ENCODE results near the gene INAFM2.

Gene INAFM2

DNA sequence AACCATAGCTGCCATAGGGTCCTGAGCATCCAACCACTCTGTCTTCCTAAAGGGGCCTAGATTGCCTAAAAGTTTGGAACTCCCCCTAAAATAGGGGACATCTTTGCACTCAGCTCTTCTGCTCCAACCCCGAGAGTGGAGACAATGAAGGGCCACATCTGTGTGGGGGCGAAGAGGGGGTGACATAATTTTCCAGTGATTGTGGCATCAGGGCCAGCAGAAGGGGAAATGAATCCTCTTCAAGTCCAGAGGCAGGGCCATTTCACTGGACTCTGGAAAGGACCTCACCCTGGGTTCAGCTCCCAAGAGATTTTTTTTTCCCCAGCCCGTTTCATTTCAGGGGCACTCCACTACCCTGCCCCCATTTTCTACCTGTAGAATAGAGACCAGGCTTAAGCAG, 36.0 kb upstream of the INAFM2 start:
- no peak for DNase-seq (ENCODE audit: low read depth in 4 of 4, low spot score in 1 of 4)

DNA sequence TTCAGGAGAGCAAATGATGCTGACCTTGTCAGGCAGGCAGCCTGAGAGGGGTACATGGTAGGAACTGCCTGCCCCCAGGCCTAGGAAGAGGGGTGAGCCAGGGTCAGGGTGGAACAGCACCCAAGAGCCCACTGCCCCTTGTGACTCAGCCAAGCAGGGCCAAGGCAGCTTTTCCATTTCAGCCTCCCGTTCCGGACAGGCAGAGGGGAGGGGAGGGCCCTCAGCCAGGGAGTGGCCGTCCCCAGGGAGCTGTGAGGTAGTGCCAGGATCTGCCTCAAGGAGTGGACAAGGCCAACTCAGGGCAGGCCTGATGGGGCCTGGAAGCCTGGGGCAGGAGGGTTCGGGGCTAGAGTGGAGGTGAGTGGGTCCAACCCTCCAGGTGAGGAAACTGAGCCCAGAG, 35.5 kb upstream of the INAFM2 start:
- no peak for DNase-seq (ENCODE audit: low read depth in 4 of 4, low spot score in 1 of 4)

DNA sequence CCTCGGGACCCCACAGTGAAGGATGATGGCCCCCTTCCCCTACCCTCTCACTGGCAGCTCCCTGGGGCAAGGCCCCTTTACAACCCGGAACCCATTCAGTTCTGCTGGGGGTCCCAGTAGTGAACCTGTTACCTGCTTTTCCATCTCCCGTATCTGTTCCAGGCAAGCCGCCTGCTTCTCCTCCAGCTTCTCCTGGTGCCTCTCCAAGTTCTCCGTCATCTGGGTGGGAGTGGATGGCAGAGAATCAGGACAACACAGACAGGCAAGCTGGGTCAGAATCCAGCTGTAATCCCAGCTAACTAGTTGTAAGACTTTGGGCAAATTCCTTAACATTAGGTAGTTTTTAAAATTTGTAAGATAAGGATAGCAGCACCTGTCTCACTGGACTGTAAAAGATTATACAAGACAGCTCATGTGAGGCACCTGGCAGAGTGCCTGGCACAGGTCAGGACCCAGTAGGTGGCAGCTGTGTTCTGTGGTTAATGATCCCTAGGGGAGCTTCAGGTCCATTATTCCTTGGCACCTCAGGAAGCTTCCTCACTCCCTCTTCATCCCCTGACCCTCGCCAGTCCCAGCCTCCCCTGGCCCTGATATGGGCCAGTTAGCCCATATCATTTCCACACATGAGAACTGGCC, 34.2 kb upstream of the INAFM2 start:
- no peak for DNase-seq (ENCODE audit: low read depth in 4 of 4, low spot score in 1 of 4)

DNA sequence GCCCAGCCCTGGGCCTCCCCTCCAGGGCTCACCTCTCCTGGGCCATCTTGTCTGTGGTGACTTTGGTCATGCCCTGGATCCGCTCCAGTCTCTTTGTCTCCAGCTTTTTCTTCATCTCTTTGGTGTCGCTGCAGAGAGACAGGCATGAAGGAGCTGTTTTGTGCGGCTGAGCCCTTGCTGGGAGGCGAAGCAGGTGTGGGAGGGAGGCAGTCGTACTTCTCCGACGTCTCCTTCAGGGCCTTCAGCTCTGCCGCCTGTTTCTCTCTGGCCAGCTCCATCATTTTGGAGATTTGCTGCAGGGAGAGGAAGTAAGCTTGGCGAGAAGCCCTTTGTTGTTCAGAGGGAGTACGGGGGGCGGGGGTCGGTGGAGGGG, 33.0 kb upstream of the INAFM2 start:
- no peak for DNase-seq (ENCODE audit: low read depth in 4 of 4, low spot score in 1 of 4)

DNA sequence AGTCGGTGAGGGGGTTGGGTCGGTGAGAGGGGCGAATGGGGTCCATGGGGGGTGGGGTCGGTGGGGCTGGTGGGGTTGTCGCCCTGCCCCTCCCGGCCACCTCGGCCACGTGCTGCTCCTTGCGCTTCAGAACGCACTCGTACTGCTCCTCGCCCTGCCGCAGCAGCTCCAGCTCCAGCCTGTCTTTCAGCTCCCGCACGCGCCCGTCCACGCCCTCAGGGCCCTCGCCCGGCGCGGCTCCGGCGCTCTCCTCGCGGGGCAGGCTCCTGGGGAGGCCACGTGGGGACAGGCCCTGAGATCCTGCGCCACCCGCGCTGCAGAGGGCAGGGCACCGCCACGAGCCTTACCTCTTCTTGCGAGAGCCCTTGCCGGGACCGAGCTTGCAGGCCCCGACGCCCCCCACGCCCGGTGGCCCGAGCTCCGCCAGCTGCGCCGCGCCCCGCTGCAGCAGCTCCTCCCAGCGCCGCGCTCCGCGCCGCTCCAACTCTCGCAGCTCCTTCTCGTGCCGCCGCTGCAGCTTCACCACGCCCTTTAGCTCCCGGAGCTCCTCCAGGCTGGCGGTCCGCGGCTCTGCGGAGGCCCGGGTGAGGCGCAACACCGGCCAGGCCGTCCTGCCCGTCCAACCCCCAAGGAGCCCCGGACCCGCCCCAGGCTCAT, 32.4 kb upstream of the INAFM2 start:
- DNase-seq (ENCODE audit: low read depth in 4 of 4, low spot score in 1 of 4) = no peak

DNA sequence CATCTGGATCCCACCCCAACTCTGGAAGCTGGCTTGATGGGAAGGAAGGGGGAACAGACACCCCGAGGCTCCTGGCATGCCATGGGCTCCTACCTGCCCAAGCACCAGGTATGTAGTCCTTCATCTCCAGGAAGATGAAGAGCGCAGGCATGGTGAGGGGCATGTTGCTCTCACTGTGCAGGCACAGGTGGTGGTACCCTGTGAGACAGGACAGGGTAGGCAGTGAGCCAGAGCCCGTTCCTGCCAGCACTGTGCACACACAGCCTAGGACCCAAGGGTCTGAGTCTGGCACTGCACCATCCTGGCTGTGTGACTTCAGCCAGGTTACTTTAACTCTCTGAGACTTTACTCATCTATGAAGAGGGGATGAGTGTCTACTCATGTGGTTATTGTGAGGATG, 31.2 kb upstream of the INAFM2 start:
- no peak for DNase-seq (ENCODE audit: low read depth in 4 of 4, low spot score in 1 of 4)

DNA sequence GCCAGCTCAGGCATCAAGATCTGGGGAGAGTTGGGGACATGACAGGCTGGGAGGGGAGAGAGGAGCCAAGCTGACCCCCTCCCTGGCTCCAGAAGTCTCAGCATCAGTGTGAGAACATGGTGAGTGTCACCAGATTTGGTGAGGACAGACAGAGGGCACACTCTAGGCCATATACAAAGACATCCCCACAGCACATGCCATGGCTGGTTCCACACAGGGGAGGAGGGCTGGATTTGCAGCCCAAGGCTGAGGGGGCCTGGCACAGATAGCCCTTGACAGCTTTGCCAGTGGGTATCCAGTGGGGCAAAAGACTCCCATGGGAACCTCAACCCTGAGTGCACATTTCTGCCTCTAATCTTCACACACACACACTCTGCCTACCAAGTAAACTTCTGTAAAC, 30.5 kb upstream of the INAFM2 start:
- DNase-seq (ENCODE audit: low read depth in 4 of 4, low spot score in 1 of 4) = no peak

DNA sequence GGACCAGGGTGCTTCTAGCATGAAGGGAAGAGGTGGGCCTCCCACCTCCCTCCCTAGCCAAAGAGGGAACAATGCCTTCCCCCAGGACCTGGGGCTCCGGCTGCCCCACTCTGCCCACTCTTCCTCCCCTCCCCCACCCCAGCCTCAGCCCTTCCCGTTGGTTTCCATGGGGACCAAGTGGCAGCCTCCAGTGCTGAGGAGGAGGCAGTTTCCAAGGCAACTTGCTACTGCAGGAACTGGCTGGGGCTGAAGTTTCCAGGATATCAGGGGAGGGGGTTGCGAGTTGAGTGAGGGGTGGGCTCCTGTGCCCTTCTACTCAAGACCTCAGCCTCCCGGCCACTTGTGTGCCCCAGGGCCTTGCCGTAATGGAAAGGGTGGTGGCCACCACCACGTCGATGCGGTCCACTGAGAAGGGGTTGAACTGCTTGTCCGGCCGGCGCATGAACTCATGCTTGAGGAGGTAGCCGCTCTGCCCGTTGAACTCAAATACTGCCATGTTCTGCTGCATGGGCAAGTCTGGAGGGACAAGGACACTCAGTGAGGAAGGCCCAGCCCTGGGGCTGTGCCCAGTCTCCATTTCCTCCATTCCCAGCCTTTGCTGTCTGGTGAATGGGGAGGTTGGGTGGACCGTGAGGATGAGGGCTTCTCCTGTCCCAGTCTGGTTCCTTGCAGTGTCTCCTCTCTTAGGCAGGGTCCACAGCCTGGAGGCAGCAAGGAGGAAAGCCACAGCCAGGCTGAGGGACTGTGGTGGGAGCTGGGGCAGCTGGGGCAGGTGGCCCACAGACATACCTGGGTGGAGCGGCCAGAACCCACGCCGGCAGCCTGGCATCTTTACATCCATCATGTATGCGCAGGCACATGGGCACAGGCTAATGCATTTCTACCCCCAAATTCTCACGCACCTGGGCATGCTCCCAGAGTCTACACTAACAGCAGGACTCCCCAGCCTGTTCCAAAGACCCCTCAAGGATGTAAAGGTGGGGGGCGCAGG, 29.3 kb upstream of the INAFM2 start:
- DNase-seq (ENCODE audit: low read depth in 4 of 4, low spot score in 1 of 4) = no peak

DNA sequence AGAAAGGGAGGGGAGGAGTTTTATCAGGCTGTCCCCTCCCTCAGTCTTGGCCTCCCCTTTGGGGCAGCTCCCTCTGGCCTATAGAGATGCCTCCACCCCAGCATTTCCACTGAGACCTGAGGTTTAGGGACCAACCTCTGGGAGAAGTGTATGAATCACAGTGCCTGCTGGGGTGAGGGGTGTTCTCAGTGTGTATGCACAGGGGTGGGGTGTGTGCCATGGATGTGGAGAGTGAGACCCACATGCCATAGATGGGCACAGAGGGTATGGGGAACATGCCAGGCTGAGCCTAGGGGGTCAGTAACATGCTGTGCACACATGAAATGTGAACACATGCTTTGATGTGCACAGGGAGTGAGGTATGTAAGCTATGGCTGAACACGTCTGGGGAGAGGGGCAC, 28.2 kb upstream of the INAFM2 start:
- no peak for DNase-seq (ENCODE audit: low read depth in 4 of 4, low spot score in 1 of 4)

DNA sequence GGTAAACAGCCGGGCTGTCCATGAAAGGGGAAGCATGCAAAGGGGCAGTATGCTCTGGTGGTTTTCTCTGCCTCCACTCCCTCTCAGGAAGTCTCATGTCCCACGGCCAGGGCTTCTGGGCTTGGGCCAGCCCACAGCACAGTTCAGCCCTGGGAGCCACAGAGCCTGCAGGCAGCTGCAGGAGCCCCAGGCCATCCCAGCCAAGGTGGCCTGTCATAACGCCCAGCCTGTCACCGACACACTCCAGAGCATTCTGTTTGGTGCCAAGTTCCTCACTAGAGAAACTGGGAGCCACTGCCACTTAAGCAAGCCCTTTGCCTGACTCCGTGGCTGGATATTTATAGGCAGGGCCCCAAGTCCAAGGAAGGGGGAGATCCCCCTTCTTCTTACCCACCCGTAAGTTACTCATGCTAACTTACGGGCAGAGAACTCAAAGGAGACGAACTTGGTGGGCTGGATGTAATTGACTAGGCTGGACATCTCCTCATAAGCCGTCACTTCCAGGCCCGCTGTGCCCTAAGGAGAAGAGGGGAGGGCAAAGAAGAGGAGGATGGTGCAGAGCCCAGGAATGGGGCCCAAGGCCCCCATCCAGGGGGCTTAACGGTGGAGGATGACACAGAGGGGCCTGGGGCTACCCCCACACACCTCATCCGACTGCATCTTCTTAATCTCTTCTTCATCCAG, 27.5 kb upstream of the INAFM2 start:
- DNase-seq (ENCODE audit: low read depth in 4 of 4, low spot score in 1 of 4) = no peak

DNA sequence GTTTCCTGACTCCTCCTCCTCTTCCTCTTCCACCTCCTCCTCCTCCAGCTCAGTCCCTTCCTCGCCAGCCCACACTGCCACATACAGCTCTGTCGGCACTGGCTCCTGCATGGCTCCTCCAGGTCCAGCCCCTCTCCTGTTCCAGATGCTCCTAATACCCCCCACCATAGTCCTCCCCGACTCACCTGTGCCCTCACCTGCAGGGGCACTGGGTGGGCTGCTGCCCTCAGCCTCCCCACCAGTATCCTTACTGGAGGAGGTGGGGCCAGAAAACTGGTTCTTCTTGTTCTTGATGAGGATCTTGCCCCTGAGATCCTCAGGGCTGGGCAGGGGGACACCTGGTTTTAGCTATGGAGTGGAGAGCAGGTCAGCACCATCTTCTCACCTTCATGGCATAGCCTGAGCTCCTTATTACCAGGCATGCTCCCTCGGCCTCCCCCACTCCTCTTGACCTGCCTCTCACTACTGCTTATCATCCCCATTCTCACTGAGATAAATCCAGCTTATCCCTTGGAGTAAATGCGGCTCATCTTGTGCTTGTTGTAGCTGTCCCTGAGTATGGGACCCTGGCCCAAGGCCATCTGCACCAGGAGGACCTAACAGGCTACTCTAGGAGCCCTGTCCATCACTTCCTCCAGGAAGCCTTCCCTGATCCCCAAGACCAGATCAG, 26.8 kb upstream of the INAFM2 start:
- no peak for DNase-seq (ENCODE audit: low read depth in 4 of 4, low spot score in 1 of 4)

DNA sequence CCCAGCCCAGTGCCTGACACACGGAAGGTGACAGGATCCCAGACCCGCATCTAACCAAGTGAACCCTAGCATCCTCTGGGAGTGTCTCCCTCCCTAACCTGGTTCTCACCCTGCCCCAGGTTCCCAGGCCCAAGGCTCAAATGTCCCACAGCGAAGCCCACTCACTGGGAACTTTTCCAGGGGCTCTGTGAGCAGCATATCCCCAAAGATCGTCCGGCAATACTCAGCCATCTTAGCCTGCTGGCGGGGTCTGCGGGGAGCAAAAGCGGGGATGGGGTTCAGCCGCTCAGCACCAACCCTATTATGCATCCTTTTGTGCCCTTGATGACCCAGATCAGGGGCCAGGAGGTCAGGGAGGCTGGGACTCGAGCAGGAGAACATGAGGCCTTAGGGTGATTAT, 26.1 kb upstream of the INAFM2 start:
- DNase-seq (ENCODE audit: low read depth in 4 of 4, low spot score in 1 of 4) = no peak

DNA sequence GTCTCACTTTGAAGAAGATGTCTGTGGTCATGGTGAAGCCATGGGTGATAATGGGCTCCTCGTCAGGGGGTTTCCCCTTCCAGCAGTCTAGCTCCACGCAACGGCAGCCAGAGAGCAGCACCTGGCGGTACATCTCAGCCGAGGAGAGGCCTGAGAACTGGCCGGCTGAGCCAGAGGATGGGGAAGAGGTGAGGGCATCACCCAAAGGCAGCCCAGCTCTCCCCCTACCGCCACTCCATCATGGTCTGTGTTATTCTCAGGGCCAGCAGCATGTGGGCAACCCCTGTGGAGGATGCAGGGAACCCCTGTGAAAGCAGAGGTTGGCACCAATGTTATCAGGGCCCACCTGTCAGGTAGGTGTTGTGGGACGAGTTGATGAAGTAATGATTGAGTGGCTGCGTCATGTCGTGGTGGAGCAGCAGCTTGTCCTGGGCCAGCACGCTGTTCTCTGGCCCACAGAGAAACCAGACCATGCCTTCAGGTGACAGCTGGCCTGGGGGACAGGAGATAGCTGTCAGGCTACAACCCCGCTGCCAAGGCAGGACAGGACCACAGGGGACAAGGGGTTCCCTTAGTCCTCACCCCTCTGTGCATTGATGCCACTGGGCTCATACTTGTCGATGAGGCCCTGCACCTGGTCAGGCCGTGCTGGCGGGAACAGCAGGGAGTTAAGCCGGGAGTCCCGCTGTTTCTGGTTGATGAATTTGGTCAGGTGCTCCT, 25.1 kb upstream of the INAFM2 start:
- DNase-seq (ENCODE audit: low read depth in 4 of 4, low spot score in 1 of 4) = no peak

DNA sequence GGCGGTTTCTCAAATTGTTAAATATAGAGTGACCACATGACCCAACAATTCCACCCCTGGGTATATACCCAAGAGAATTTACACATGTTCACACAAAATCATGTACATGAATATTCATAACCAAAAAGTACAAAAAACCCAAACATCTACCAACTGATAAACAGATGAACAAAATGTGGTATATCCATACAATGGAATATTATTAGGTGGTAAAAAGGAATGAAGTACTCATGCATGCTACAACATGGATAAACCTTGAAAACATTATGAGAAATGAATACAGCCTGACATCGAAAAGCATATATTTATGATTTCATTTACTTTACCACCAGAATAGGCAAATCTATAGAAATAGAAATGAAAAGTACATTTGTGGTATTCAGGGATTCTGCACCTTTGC, 23.1 kb upstream of the INAFM2 start:
- DNase-seq (ENCODE audit: low read depth in 4 of 4, low spot score in 1 of 4) = no peak

DNA sequence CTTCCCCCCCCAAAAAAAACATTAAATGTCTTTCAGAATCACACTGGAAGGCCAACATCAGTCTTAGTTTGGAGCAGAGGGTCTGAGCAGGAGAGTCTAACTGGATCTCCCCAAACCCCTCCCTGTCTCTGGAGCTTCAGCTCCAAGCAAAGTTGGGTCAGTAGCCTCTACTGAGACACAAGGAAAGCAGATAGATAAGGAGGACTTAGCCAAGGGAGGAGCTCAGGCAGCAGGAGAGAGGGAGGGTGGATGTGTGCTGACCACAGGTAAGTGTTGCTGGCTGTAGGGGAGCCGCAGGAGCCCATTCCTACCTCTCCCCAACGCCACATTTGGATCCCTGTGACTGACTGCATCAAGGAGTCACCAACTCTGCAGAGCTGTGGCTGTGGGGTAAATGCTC, 22.7 kb upstream of the INAFM2 start:
- no peak for DNase-seq (ENCODE audit: low read depth in 4 of 4, low spot score in 1 of 4)

DNA sequence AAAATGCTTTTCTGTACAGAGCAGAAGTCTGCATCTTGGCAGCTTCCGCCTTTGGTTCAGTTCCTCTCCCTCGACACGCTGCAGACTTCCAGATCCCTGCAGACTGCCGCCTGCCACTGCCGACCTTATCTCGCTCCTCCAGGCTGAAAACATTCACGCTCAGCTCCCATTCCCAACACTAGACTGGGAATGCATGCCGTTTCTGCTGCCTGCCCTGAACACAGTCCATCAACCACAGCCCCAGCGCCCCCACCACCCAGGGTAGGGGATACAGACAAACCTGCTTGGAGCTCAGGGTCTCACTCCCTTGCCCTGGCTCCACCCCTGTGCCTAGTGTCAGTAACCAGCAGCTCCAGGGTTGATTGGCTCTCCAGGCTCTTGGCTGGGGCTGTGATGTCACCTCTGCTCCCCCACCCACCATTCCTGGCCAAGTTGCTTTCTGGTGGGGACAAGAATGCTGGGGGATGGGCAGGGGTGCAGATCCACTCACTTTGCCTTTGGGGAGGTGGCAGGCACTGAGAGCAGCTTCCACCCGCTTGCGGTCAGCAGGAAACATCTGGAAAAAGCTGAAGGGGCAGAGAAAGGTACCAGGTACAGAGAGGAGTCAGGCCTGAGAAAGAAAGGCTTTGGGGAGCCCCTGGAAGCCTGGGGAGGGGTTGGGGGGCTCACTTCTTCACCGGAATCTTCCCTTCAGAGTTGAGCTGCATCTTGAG, 21.9 kb upstream of the INAFM2 start:
- no peak for DNase-seq (ENCODE audit: low read depth in 4 of 4, low spot score in 1 of 4)

DNA sequence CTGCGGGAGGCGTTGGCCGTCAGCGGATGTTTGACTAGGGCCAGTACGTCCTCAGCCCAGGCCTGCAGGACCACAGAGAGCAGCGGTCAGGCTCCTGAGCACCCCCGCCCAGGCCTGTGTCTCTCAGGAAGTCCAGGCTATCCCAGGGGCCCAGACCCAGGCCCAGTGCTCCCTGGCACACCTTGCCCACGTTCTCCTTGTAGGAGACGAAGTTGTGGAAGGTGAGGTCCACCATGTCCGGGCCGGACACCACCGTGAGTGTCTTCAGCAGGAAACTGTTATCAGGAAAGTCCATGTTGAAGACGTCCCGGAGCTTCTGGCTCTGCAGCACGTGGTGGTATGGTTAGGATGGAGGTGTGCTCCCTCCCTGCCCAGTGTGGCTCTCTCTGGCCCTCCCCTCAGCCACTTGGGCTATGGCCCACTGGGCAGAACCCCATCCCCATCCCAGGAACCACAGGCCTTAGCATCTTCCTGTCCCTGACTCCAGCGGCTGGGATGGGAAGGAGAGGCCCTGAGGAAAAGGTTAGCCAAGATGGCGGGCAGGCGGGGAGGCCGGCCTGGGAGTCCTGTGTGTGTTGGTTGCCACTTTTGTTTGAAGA, 21.1 kb upstream of the INAFM2 start:
- DNase-seq (ENCODE audit: low read depth in 4 of 4, low spot score in 1 of 4) = no peak

DNA sequence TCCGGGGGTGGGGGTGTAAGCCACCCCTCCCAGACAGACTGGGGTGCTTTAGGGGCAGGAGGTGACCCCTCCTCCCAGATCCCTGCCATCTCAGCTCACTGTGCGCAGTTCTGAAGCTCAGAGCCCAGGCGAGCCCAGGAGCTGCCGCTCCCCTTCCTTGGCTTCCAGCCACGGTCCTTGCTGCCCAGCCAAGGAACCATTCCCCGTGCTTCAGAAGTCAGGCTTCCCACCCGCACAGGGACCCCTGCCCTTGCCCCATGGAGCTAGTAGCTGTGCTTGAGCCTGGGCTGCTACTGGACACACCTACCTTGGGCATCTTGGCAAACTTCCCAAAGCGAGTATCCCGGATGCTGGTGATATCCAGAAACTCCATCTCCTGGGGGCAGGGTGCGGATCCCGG, 20.5 kb upstream of the INAFM2 start:
- DNase-seq (ENCODE audit: low read depth in 4 of 4, low spot score in 1 of 4) = no peak

DNA sequence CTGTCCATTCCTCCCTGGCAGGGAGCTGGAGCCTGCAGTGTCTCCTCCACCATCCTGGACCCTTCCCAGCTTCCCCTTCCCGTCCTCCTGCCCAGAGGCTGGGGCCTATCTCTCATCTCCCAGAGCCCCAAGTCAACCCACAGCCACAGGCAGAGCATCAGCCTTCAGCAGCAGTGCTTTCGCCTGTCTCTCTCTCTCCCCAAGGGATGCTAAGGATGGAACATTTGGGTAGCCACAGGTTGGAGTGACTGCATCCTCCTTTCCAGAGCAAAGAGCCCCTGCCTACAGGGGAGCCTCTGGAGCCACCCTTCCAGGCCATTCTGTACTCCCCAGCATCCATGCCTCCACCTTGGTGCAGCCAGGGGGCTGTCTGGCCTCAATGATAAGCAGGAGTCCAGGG, 19.9 kb upstream of the INAFM2 start:
- DNase-seq (ENCODE audit: low read depth in 4 of 4, low spot score in 1 of 4) = no peak
